ENCODE measurements around the gene RASL11B. TPM values are rescaled to one million over a fixed set of nuclear protein-coding genes. Genes with fewer than 3 reads are reported as not detected.

The RASL11B gene
- total RNA-seq, 1 donor from 2014 or later: 11.3 TPM

DNA sequence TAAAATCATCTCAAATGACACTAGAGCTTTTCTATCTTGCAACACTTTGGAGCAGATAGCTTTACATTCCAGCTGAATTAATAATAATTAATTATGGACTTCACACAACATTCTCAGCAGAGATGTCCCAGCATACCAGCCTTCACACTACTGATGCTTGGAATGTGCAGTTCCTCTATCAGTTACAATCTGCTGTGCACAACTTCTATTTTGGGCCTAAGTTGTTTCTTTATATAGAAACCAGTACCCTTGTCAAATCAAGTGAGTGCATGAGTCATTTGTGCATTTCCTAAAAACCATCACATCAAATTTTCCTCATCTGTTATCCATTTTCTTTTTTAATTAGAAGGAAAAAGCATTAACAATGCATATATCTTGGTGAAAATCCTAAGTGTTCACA, 8.8 kb upstream of the RASL11B start:
- Mint-ChIP-seq H3K27me3 (ENCODE audit: low read depth) (no peaks in the 10 kb centered on the region), H3K27ac (ENCODE audit: unreplicated experiment) (no peak overlapping the region), H3K4me1 (peaks cover 27% of the 10 kb centered on the region), H3K4me3 (no peak overlapping the region), H3K9me3 (peaks cover 12% of the 10 kb centered on the region), H3K36me3 (ENCODE audit: low read depth) (peaks cover 10% of the 10 kb centered on the region)
- no peak for DNase-seq (ENCODE audit: low read depth, low spot score)
- no peak for TF ChIP-seq CTCF (conservative IDR thresholded peaks at IDR 0.05)

GRCh38 chr4:52856801-52857200, 5.3 kb upstream of the RASL11B start:
- H3K27me3 Mint-ChIP-seq (ENCODE audit: low read depth): peaks cover 25% of the 10 kb centered on the region
- H3K4me3 Mint-ChIP-seq: no peak overlapping the region
- TF ChIP-seq CTCF (conservative IDR thresholded peaks at IDR 0.05): no peak
- DNase-seq (ENCODE audit: low read depth, low spot score): no peak
- H3K4me1 Mint-ChIP-seq: peaks cover 38% of the 10 kb centered on the region
- peaks cover 13% of the 10 kb centered on the region for H3K36me3 Mint-ChIP-seq (ENCODE audit: low read depth)
- no peak overlapping the region for H3K27ac Mint-ChIP-seq (ENCODE audit: unreplicated experiment)
- peaks cover 15% of the 10 kb centered on the region for H3K9me3 Mint-ChIP-seq

DNA sequence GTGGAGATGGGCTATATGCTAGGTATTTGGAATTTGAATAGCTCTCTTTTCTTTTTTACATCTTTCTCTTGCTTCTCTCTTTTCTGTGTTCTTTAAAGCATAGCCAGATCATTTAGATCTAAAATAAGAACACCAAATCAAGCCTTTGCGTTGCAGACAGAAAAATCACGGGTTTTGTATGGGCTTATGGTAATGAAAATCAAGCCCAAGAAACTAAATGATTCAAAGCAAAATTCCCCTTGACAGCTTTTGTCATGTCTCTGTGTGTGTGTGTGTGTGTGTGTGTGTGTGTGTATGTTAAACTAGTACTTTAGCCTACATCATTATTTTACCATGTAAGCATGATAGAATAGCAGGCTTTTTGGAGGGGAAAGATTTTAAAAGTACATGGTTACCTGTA, 1.8 kb upstream of the RASL11B start:
- peaks cover 32% of the 10 kb centered on the region for H3K4me1 Mint-ChIP-seq

DNA sequence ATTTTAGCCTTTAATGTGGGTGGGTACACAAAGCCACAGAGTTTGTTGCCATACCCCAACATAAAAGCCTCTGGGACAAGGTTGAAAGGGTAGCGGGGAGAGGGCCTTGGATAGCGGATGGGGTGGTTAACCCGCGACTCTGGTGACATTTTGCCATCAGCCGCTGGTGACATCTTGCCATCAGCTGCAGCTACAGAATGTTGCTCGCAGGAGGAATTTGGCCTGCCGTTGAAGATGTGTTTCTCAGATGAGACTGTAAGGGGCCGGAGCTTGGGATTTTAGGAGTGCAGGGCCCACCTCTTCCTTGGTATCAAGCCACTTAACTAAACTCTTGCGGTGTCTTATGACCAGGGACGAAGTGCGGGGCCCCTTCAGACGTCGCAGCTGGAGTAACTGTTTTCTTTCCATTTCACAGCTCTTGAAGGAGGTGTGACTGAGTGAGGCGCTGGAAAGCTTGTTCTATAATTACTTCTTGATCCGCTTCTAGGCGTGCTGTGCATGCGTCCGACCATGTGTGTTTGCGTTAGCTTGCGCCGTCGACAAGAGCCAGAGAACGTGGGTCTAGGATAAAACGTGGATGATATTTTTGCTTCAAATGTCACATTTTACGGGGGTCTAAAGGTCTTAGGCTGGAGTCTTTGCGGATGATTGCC, 820 bp upstream of the RASL11B start:
- no peak for DNase-seq (ENCODE audit: low read depth, low spot score)
- H3K4me3 Mint-ChIP-seq: peak overlapping the region; percentile 86
- TF ChIP-seq CTCF (conservative IDR thresholded peaks at IDR 0.05): no peak
- H3K27me3 Mint-ChIP-seq (ENCODE audit: low read depth): peaks cover 35% of the 10 kb centered on the region
- peaks cover 15% of the 10 kb centered on the region for H3K9me3 Mint-ChIP-seq
- peaks cover 22% of the 10 kb centered on the region for H3K4me1 Mint-ChIP-seq
- H3K36me3 Mint-ChIP-seq (ENCODE audit: low read depth): peaks cover 17% of the 10 kb centered on the region
- H3K27ac Mint-ChIP-seq (ENCODE audit: unreplicated experiment): no peak overlapping the region

More for the DNA sequence above, 1.8 kb upstream of the RASL11B start:
- Mint-ChIP-seq H3K9me3 (peaks cover 15% of the 10 kb centered on the region), H3K27ac (ENCODE audit: unreplicated experiment) (no peak overlapping the region), H3K4me3 (peak overlapping the region; percentile 48), H3K36me3 (ENCODE audit: low read depth) (peaks cover 13% of the 10 kb centered on the region), H3K27me3 (ENCODE audit: low read depth) (peaks cover 35% of the 10 kb centered on the region)
- DNase-seq (ENCODE audit: low read depth, low spot score): no peak
- no peak for TF ChIP-seq CTCF (conservative IDR thresholded peaks at IDR 0.05)

DNA sequence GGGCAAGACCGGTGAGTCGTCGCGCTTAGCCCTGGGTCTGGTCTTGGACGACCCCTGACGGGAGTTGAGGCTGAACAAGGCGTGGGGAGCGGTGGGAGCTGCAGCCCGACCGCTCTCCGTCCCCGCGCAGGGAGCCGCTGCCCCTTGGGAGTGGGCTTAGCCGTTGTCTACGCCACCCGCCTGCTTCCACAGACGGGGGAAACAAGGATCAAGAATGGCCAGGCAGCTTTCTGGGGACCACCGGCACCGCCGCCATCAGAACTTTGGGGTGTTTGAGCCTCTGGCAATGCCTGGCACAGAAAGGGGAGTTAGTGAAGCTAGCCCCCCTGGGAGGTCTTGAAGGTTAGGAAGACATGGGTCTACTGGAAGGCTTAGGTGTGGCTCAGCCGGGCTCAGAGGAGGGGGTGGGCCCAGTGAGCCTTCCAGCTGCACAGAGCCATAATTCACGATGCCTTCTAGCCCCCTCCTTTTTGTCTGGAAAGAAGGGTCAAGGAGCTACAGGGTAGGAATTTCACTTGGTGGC, 583 bp downstream of the RASL11B start:
- H3K27ac Mint-ChIP-seq (ENCODE audit: unreplicated experiment): no peak overlapping the region
- TF ChIP-seq CTCF (conservative IDR thresholded peaks at IDR 0.05): no peak
- H3K36me3 Mint-ChIP-seq (ENCODE audit: low read depth): peaks cover 12% of the 10 kb centered on the region
- H3K4me1 Mint-ChIP-seq: peaks cover 24% of the 10 kb centered on the region
- H3K4me3 Mint-ChIP-seq: peak overlapping the region; percentile 86
- DNase-seq (ENCODE audit: low read depth, low spot score): no peak
- peaks cover 8% of the 10 kb centered on the region for H3K9me3 Mint-ChIP-seq
- H3K27me3 Mint-ChIP-seq (ENCODE audit: low read depth): peaks cover 35% of the 10 kb centered on the region
